ENCODE measurements around the gene LCE3C. TPM values are rescaled to one million over a fixed set of nuclear protein-coding genes. Genes with fewer than 3 reads are reported as not detected.

Gene LCE3C
- not detected for polyA plus RNA-seq (2012; ENCODE audit: insufficient read length, low read depth)

GRCh38 chr1:152599934-152600333 is at the start of gene LCE3C:
Gene LCE3C, plus strand, starts transcription at chr1:152600234. Its CDS starts 498 bp downstream, at chr1:152600732.
- TF ChIP-seq REST (IDR thresholded peaks at IDR 0.05; ENCODE audit: insufficient read depth in 1 of 2, low read depth in 2 of 2, low read length in 2 of 2) (no peak), TAF1 (IDR thresholded peaks at IDR 0.05; ENCODE audit: borderline replicate concordance, insufficient read depth, low read length) (no peak), POLR2AphosphoS5 (IDR thresholded peaks at IDR 0.05; ENCODE audit: low read depth, low read length) (no peak), FOXP2 (optimal IDR thresholded peaks at IDR 0.05; ENCODE audit: borderline replicate concordance, extremely low read depth, extremely low read length, insufficient read depth) (no peak), SIN3A (IDR thresholded peaks at IDR 0.05; ENCODE audit: borderline replicate concordance, insufficient read depth, low read length) (no peak)

GRCh38 chr1:152565115-152565514 is 34.9 kb upstream of the LCE3C start:
- no peak for TF ChIP-seq POLR2AphosphoS5 (IDR thresholded peaks at IDR 0.05; ENCODE audit: low read depth, low read length)
- no peak for TF ChIP-seq REST (IDR thresholded peaks at IDR 0.05; ENCODE audit: insufficient read depth in 1 of 2, low read depth in 2 of 2, low read length in 2 of 2)
- no peak for TF ChIP-seq TAF1 (IDR thresholded peaks at IDR 0.05; ENCODE audit: borderline replicate concordance, insufficient read depth, low read length)
- TF ChIP-seq FOXP2 (optimal IDR thresholded peaks at IDR 0.05; ENCODE audit: borderline replicate concordance, extremely low read depth, extremely low read length, insufficient read depth), result no peak
- TF ChIP-seq SIN3A (IDR thresholded peaks at IDR 0.05; ENCODE audit: borderline replicate concordance, insufficient read depth, low read length), result no peak

GRCh38 chr1:152565535-152566215 is 34.4 kb upstream of the LCE3C start:
- TF ChIP-seq POLR2AphosphoS5 (IDR thresholded peaks at IDR 0.05; ENCODE audit: low read depth, low read length) (no peak), REST (IDR thresholded peaks at IDR 0.05; ENCODE audit: insufficient read depth in 1 of 2, low read depth in 2 of 2, low read length in 2 of 2) (no peak), TAF1 (IDR thresholded peaks at IDR 0.05; ENCODE audit: borderline replicate concordance, insufficient read depth, low read length) (no peak), SIN3A (IDR thresholded peaks at IDR 0.05; ENCODE audit: borderline replicate concordance, insufficient read depth, low read length) (no peak)

GRCh38 chr1:152566681-152567080 is 33.4 kb upstream of the LCE3C start, which contains the start of gene LCE3E:
Gene LCE3E, minus strand, starts transcription at chr1:152566780. Its CDS starts 572 bp downstream, at chr1:152566208.
- TF ChIP-seq FOXP2 (optimal IDR thresholded peaks at IDR 0.05; ENCODE audit: borderline replicate concordance, extremely low read depth, extremely low read length, insufficient read depth) (no peak), SIN3A (IDR thresholded peaks at IDR 0.05; ENCODE audit: borderline replicate concordance, insufficient read depth, low read length) (no peak), POLR2AphosphoS5 (IDR thresholded peaks at IDR 0.05; ENCODE audit: low read depth, low read length) (no peak), TAF1 (IDR thresholded peaks at IDR 0.05; ENCODE audit: borderline replicate concordance, insufficient read depth, low read length) (no peak)

- TF ChIP-seq FOXP2 (optimal IDR thresholded peaks at IDR 0.05; ENCODE audit: borderline replicate concordance, extremely low read depth, extremely low read length, insufficient read depth), result no peak
- TF ChIP-seq REST (IDR thresholded peaks at IDR 0.05; ENCODE audit: insufficient read depth in 1 of 2, low read depth in 2 of 2, low read length in 2 of 2), result no peak
- TF ChIP-seq TAF1 (IDR thresholded peaks at IDR 0.05; ENCODE audit: borderline replicate concordance, insufficient read depth, low read length), result no peak
- no peak for TF ChIP-seq POLR2AphosphoS5 (IDR thresholded peaks at IDR 0.05; ENCODE audit: low read depth, low read length)
- TF ChIP-seq SIN3A (IDR thresholded peaks at IDR 0.05; ENCODE audit: borderline replicate concordance, insufficient read depth, low read length), result no peak
These were observed 22.9 kb upstream of the LCE3C start for GRCh38 chr1:152577168-152577567.

Measured in PFSK-1 (cell line).